GM12865 (cell line): ENCODE results near the gene RELN.

Source experiments
- DNase-seq: peaks from one replicate; pipeline ENCODE4 v3.0.0; 2010; ENCODE audit warnings: low read depth
- H3K4me3 ChIP-seq: 2 replicates; pipeline ENCODE4 v1.5.1; 2011; ENCODE audit warnings: mild to moderate bottlenecking, low read depth, low read length, control low read depth
- TF ChIP-seq, protein P1 (sequence below): IDR thresholded peaks from 2 replicates; pipeline ENCODE4 v1.5.1; 2011; ENCODE audit warnings: low read length, control low read depth, low read depth, inconsistent platforms; ENCODE audit not compliant: insufficient read depth; ENCODE audit errors: missing control alignments

The RELN gene

DNA sequence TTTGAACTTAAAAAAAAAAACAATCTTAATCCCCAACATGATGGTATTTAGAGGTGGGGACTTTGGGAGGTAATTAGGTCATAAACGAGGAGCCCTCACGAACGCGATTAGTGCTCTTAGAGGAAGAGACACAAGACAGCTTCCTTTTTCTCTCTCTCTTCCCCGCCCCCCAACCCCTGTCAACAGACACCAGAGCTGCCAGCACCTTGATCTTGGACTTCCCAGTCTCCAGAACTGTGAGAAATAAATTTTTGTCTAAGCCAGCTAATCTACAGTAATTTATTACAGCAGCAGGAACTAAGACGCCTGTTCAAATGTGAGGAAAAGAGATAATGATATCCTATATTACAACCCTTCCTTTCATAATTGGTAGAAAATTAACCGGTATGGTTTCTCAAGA lies 40.1 kb downstream of the RELN start:
- no peak for DNase-seq
- no peak overlapping the region for H3K4me3 ChIP-seq
- TF ChIP-seq, protein P1, sequence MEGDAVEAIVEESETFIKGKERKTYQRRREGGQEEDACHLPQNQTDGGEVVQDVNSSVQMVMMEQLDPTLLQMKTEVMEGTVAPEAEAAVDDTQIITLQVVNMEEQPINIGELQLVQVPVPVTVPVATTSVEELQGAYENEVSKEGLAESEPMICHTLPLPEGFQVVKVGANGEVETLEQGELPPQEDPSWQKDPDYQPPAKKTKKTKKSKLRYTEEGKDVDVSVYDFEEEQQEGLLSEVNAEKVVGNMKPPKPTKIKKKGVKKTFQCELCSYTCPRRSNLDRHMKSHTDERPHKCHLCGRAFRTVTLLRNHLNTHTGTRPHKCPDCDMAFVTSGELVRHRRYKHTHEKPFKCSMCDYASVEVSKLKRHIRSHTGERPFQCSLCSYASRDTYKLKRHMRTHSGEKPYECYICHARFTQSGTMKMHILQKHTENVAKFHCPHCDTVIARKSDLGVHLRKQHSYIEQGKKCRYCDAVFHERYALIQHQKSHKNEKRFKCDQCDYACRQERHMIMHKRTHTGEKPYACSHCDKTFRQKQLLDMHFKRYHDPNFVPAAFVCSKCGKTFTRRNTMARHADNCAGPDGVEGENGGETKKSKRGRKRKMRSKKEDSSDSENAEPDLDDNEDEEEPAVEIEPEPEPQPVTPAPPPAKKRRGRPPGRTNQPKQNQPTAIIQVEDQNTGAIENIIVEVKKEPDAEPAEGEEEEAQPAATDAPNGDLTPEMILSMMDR: no peak

GRCh38 chr7:103947026-103947655 lies 42.3 kb downstream of the RELN start:
- TF ChIP-seq, protein P1: no peak
- H3K4me3 ChIP-seq: no peak overlapping the region
- DNase-seq: no peak

GRCh38 chr7:103944230-103944900 lies 45.1 kb downstream of the RELN start:
- DNase-seq: no peak
- H3K4me3 ChIP-seq: no peak overlapping the region
- TF ChIP-seq, protein P1: no peak

DNA sequence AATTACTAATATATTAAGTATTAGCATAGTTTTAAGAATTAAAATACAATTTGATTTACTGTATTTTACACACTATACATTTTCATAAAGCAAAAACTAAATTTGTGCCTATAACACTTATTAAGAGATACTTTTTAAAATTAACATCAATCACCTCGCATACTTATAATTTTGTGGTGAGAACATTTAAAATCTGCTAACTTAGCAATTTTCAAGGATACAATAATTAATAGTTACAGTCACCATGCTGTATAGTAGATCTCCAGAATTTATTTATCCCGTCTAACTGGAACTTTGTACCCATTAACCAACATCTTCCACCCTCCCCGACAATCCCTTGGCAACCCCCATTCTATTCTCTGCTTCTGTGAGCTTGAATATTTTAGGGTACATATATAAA lies 47.5 kb downstream of the RELN start:
- DNase-seq: no peak
- TF ChIP-seq, protein P1: no peak
- H3K4me3 ChIP-seq: no peak overlapping the region

GRCh38 chr7:103940382-103941268 lies 48.8 kb downstream of the RELN start:
- TF ChIP-seq, protein P1: no peak
- DNase-seq: no peak
- H3K4me3 ChIP-seq: no peak overlapping the region

GRCh38 chr7:103937680-103938079 lies 51.8 kb downstream of the RELN start:
- TF ChIP-seq, protein P1: no peak
- no peak for DNase-seq
- H3K4me3 ChIP-seq: no peak overlapping the region
